Stimulated activated CD4-positive, alpha-beta T cell treated with anti-CD3 and anti-CD28 coated beads, TNF-alpha, amount 100 ng/mL, for 4 hours (primary cell): ENCODE measurements around the gene NIPAL3.
"Not testable (repeated sequence)": the region's sequence is repeated elsewhere in the genome, so short reads cannot be mapped to it uniquely, and the experiment has no call there.

ENCODE experiments used
- DNase-seq, 3 experiments: peaks; one replicate each; pipeline ENCODE4 v3.0.0-alpha.2; 2020; ENCODE audit warnings: low read depth in 3 of 3

The NIPAL3 gene

DNA sequence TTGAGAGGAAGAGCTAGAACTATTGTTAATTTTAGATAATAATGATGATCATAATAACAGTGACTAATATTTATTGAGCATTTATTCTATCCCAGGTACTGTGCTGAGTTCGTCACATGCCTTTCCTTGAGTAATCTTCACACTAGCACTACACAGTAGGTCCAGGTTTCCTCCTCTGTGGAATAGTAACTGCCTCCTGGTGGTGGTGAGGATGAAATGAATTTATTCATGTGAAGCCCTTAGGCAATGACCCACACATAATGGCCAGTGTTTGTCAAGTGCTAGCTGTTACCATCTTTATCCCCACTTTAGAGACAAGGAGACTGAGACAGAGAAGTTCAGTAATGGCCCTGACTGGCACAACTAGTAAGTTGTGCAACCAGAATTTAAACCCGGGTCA, 5.9 kb downstream of the NIPAL3 start:
- no peak for DNase-seq

DNA sequence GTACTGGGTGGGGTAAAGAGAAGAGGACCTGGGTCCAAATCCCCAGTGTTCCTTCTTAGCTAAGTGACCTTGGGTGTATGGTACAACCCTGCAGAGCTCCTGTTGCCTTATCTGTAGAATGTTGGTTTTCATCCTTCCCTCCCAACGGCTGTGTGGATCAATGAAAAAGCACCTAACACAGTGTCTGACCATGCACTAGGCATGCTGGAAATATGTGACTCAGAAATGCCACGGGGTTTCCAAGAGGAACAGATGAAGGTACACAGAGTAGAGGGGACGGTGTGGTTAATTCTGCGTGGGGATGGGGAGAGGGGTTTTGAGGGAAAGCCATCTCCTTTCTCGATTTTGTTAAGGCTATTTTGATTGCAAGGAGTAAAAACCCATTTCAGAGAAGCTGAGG, 8.6 kb downstream of the NIPAL3 start:
- DNase-seq, result no peak

DNA sequence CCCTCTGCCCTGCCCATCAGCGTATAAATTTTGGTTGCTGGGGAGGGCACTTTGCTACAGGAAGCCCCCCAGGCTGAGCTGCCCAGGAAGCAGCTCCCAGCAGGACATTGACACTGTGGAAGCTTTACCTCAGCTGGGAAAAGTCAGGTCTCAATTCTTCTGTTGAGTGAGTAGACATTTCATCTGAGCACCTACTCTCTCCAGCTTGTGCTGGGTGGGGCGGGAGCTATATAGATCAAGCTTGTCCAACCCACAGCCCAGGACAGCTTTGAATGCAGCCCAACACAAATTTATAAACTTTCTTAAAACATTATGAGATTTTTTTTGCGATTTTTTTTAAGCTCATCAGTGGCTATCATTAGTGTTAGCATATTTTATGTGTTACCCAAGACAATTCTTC, 9.4 kb downstream of the NIPAL3 start:
- DNase-seq, result no peak

DNA sequence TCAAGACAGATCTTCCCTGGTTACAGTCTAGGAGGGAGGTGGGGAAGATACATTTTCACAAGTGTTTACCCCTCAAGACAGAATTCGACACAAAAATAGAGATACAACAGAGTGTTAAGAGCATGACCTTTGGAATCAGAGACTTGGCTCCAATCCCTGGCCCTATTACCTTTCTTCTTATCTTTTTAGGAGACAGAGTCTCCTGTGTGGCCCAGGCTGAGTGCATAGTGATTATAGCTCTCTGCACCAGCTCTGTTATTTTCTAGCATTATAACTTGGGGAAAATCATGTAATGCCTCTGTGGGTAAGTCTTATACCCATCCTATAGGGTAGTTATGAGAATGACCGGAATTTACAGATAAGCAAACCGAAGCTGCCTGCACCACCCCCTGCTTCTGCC, 9.8 kb downstream of the NIPAL3 start:
- DNase-seq, result no peak

DNA sequence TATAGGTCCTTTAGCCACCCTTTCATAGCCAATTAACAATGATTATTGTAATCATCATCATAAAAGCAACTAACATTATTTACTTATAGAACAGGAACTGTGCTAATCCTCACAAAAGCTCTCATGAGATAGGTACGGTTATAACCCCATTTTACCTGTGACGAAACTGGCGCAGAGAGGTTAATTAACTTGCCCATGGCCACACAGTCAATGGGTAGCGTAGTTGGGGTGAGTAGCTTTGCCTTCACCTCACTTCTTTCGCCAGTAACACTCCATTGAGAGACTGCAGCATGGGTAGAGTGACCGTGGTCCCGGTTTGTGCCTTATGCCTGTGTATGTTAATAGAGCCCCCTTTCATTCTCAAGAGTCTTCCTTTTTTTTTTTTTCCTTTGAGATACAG, 10.3 kb downstream of the NIPAL3 start:
- DNase-seq, result no peak

DNA sequence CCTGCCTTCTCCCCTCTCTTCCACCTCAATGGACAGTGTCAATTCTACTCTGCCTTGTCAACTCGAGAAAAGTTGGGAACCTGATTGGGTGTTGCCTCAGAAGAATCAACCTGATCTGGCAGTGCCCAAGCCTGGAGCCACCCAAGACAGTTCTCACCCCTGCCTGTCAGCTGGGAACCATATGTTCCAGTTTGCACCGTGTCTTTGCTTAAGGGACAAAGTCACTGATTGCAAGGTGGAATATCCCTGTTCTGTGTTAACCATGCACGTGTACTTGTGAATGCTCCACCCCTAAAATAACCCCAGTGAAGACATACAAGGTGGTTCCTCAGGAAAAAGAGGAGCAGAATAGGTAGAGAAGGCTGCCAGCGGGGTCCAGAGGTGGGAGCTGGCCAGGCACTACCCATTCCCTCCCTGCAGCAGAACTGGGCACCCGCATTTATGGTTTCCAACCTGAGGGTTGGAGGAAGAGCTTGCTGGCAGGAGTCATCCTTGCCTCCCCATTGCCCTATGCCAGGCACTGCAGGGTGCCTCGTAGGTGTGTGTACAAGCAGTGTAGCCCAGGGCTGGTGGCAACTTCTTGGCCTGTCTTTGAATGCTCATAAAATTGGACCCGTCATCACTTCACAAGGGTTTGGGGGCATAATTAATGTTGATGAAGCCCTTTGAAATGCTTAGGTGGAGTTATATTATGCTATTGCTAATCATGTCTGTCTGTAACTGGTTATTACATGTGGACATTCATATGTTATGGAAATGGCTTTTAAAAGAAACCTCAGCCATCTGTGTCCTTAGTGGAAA, 11.3 kb downstream of the NIPAL3 start:
- DNase-seq, result no peak

DNA sequence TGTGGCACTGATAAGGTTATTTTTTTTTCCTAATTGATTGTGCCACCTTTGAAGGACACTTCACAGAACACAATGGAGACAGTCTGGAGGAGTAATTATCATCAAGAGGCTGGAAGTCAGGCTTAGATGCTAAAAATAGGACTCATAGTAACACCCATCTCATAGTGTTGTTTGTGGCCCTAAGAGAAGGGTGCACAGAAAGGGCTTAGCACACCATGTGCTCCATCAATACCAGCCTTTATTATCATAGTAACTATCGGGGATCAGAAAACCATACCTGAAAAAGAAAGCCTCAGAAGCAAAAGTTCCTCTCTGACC, 11.9 kb downstream of the NIPAL3 start:
- no peak for DNase-seq

DNA sequence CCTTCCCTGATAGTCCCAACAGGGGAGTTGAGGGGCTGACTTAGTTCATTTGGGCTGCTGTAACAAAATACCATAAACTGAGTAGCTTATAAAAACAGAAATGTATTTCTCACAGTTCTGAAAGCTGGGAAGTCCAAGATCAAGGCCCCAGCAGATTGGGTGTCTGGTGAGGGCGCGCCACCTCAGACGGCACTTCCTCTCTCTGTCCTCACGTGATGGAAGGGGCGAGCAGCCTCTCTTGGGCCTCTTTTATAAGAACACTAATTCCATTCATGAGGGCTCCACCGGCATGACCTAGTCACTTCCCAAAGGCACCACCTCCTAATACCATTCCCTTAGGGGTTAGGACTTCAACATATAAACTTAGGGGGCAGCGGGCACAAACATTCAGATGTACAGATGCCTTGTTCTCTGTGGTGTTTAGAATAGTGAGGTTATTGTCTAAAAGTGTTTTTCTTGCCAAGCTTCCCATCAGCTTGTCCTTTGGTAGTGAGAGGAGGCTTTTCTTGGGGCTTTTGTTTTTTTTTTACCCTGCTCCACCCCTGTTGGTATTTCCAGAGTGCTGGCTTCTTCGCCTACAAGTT, 20.3 kb downstream of the NIPAL3 start:
- no peak for DNase-seq

DNA sequence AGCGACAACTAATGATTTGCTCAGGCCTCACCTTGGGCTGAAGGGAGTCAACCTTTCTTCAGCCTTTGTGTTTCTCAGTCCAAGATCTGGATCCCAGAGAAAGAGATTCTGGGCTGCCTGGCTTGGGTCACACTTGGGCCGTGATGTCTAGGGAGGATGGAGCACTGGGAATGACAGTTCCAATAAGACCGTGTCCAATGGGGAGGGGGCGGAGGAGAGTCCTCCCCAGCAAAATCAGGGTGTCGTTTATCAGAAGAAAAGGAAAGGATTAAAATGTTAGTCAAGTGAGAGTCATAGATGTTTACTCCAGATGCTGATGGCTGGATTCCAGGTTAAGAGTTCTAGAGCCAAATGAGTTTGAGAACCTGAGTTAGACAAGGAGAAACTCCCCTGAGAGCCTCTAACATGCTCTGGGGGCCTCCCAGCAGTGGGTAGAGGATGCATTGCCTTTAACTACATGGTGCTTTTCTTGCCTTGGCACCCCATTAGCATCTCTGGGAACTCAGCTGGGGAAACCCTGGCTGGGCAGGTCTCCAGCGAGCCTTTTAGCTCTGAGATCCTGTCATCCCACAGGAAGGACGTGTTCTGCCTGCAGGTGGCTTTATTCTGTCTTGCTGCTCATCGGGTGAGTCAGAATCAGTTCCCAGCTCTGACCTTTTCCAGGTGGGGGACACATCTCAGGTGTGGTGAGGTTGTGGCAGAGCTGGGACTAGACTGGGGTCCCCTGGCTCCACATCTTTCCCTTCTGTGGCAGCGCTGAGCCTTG, 22.2 kb downstream of the NIPAL3 start:
- DNase-seq, result no peak

DNA sequence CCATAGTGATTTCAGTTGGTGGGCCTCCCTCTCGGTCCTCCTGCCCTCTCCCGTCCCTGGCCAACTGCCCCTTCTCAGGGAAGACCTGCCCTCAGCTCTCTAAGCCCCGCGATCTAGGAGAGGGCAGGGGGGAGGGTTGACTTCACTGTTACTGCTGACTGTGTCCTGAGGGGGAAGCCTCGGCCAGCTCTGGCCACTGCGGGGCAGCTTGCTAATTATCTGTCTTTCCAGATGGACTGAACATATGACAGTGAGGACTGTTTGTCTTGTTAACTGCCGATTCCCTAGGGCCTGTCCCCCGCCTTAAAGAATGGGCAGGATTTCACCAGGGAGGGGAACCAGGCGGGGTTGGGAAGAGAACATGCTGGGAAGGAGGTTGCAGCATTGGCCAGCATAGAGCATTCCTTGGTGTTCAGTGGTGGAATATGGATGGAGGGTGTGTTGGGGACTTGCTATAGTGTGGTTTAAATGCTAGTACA, 22.9 kb downstream of the NIPAL3 start:
- no peak for DNase-seq

DNA sequence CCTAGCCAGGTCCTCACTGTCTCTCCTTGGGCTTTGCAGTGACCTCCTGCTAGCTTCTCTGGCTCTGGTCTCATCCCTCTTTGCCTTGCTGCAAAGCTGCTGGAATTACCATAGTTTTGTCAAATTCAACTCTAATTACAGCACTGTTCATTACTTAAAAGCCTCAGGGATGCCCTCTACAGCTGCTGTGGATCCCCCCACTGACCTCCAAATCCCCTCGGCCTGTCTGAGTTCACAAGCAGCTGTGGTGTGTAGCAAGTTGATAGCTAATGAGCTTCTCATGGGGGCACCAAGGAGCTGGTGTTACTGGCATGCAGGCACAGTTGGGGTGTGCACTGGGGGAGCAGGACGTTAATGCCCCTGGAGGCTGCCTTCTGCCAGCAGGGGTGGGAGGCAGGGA, 24.8 kb downstream of the NIPAL3 start:
- DNase-seq, result no peak

DNA sequence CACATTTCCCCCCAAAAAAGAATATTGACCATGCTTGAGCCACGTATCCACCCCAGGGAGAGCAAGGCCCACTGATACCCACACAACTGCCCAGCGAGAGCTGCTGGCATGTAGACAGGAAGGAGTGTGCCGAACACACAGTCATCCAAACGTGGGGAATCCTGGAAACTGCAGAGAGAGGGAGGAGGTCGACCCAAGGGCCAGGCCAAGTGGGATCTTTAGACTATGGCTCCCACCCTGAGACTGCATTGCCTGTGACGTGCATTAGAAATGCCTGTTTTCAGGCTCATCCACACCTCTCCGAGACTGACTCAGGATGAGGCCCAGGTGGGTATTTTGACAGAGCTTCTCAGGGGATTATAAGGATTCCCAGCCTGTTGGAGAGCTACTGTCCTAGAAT, 25.9 kb downstream of the NIPAL3 start:
- DNase-seq, result no peak

DNA sequence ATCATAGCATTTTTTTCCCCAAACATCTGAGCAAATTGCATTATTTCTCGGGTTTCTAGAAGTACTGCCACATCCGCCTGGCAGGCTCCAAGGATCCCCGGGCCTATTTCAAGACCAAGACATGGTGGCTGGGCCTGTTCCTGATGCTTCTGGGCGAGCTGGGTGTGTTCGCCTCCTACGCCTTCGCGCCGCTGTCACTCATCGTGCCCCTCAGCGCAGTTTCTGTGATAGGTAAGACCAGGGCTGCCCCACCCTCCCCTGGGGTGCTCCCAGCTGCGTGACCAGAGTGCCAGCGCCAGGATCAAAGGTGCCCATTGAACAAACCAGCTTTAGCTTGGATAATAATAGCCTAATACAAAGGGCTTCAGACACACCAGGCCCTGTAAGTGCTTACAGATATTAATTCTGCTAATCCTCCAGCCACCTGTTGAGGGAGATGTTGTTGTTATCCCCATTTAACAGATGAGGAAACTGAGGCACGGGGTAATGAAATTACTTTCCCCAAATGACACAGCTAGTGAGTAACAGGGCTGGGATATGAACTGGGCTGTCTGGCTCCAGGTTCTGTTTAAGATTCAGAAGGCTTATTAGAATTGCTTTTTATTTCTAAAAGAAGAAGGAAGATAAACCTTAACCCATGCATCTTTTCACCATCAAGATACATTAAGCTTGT, 26.5 kb downstream of the NIPAL3 start:
- no peak for DNase-seq

DNA sequence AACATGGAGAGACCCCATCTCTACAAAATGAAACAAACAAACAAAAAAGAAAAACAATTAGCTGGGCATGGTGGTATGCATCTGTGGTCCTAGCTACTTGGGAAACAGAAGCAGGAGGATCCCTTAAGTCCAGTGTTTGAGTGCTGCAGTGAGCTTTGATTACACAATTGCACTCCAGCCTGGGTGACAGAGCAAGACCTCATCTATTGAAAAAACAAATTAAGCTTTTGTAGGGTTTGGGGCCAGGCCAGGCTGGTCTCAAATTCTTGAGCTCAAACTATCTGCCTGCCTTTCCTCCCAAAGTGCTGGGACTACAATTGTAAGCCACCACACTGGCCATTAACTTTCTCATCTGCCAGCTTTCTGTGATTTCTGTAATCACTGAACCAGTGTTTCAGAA, 27.2 kb downstream of the NIPAL3 start:
- no peak for DNase-seq

DNA sequence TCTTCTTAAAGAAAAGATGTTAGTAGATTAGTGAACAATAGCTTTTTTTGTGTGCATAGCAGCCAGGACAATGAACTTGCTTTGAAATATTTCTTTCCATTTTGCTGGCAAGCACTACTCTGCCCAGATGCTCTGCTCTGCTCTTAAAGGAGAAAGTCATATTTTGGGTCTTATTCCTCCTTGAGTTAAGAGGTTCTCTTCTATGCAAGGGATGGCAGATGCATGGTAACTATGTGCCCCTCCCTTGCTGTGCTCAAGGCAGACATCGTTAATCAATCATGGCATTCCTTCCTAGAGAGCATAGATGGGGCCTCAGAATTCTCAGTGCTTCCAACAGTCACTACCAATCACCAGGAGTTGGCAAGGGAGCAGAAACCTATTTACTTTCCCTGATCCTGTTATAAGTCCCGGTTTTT, 27.6 kb downstream of the NIPAL3 start:
- no peak for DNase-seq

DNA sequence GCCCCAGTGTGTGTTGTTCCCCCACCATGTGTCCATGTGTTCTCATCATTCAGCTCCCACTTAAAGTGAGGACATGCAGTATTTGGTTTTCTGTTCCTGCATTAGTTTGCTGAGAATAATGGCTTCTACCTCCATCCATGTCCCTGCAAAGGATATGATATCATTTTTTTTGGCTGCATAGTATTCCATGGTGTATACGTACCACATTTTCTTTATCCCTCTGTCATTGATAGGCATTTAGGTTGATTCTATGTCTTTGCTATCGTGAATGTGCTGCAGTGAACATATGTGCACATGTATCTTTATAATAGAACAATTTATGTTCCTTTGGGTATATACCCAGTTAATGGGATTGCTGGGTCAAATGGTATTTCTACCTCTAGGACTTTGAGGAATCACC, 30.8 kb downstream of the NIPAL3 start:
- DNase-seq, result not testable (repeated sequence)

DNA sequence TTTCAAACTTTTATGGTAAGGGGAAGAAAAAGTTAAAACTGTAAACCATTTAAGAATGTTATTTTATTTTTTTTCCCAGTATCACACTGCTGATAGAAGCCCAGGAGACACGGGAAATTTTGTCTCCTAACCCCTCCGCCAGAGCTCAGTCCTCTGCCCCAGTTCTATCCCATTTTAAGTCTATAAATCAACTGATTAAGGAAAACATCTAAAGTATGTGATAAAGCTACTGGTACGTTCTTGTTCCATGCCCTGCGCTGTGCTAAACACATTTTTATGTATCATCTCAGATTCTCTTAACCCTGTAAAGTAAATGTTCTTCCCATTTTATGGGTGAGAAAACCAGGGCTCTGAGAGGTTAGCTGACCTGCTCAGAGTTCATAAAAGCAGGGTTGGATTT, 34.7 kb downstream of the NIPAL3 start:
- DNase-seq, result no peak

DNA sequence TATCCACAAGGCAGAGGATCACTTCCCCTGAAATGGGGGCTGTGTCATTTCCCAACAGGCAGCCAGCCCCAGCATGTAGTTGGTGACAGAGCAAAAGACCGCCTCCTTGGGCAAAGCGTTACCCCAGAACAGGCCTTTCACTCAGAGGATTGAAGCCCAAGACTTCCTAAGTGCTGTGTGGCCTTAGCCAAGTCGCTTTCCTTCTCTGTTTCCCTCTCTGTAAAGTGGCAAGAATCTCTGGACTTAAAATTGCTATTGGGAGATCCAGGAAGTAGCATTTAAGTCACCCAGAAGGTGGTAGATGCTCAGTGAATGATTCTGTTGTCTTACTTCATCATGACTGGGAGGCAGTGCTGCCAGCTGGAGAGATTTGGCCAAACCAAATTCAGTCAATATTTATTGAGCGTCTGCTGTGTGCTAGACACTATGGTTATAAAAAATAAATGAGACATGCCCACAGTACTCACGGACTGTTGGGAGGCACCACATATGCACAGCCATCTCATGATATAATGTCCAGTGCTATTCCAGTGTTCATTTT, 35.3 kb downstream of the NIPAL3 start:
- DNase-seq, result no peak

DNA sequence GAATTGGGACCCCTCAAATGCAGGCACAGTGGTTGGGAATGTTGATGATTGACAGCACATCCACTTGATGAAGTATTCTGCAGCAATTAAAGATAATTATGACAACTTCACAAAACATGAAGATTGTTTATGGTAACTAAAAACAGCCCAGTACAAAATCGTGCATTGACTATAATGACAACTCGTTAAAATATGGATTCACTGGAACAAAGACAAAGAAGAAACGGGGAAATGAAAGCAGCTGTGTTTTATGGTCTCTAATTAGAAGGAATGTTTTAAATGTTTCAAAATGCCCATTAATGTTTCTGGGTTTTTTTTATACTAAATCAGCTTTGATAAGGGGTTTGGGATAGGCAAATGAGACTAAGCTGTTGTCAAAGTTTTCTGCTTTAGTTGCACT, 36.1 kb downstream of the NIPAL3 start:
- no peak for DNase-seq

DNA sequence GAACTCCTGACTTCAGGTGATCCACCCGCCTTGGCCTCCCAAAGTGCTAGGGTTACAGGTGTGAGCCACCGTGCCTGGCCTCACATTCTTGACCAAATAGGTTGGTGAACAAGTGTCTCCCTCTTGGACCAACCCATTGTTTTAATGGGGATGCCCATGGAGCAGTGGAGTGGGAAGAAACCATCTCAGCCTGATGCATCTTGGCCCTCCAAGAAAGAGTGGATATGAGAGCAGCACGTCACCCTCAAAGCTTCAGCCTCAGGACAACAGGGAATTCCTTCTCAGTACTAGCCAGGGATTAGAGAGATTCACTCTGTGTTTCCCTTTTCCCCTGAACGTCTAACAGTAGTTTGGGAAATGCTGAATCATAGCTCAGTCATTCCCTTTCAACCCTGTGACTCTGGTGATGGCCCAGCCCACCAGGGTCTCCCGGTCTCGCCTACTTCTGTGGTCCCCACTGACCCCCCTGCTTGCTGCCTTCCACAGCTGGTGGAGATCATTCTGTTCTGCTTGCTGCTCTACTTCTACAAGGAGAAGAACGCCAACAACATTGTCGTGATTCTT, 37.4 kb downstream of the NIPAL3 start:
- no peak for DNase-seq

DNA sequence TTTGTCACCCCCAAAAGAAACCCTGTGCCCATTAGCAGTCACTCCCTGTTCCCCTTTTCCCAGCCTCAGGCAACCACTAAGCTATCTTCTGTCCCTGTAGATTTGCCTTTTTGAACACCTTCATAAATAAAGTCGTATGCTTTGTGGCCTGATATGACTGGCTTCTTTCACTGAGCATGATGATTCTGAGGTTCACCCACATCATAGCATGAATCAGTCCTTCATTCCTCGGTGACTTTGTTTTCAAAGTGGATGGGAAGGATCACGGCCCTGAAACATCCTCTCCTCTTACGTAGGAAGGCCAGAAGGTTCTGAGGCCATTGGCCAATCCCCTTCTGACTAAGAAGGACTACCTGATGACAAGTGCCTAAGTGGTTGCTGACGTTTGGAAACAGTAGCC, 39.1 kb downstream of the NIPAL3 start:
- no peak for DNase-seq

DNA sequence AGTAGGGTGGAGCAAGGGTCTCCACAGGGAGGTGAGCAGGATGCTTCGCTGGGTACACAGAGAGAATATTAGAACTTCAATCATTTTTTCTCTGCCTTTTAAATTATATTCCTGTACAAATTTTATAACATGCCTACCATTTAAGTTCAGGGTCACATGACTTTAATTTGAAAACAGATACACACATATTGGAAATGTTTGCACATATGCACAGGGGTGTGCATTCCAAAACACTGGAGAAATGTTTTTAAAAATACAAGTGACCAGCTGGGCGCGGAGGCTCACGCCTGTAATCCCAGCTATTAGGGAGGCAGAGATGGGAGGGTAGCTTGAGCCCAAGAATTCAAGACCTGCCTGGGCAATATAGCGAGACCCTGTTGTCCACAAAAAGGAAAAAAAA, 39.7 kb downstream of the NIPAL3 start:
- no peak for DNase-seq
